Measurements from ENCODE around the gene EP400. TPM values are rescaled to one million over a fixed set of nuclear protein-coding genes. Genes with fewer than 3 reads are reported as not detected.

Gene EP400
- total RNA-seq, 1 donor, result 14.5 TPM

DNA sequence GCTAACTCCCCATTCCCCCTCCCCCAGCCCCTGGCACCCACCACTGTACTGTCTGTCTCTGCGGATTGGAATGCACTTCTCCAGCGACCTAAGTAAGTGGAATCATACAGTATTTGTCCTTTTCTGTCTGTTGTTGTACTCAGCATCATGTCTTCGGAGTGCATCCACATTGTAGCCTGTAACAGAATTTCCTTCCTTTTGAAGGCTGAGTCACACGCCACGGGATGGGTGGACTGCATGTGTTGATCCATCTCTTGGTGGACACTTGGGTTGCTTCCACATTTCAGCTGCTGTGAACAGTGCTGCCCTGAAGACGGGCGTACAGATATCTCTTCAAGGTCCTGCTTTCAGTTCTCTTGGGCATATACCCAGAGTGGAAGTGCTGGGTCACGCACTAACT, 160.0 kb downstream of the EP400 start:
- TF ChIP-seq CTCF (IDR thresholded peaks at IDR 0.05; ENCODE audit: extremely low read depth, low read depth, low read length), result no peak
- Histone ChIP-seq H3K4me2 (ENCODE audit: insufficient read depth, low read length) (no peak overlapping the region), H3K9me3 (ENCODE audit: low read depth, low read length) (no peaks in the 10 kb centered on the region), H2AFZ (ENCODE audit: low read length) (no peak overlapping the region), H3K36me3 (ENCODE audit: insufficient read depth, low read length) (peaks cover 54% of the 10 kb centered on the region), H3K4me1 (ENCODE audit: insufficient read depth, low read length) (peaks cover 11% of the 10 kb centered on the region), H3K4me3 (ENCODE audit: insufficient read depth, low read length) (no peak overlapping the region), H3K27ac (ENCODE audit: low read depth, low read length) (no peak overlapping the region), H3K79me2 (ENCODE audit: insufficient read depth, low read length) (peaks cover 14% of the 10 kb centered on the region), H4K20me1 (ENCODE audit: insufficient read depth, low read length) (peaks cover 5% of the 10 kb centered on the region), H3K27me3 (ENCODE audit: insufficient read depth, low read length) (no peaks in the 10 kb centered on the region)
- DNase-seq (ENCODE audit: insufficient read length, low spot score, missing footprints), result no peak

GRCh38 chr12:132110677-132111076, 160.9 kb downstream of the EP400 start:
- DNase-seq (ENCODE audit: insufficient read length, low spot score, missing footprints), result no peak

GRCh38 chr12:132111654-132112304, 162.0 kb downstream of the EP400 start:
- Histone ChIP-seq H3K27ac (ENCODE audit: low read depth, low read length) (no peak overlapping the region), H4K20me1 (ENCODE audit: insufficient read depth, low read length) (peaks cover 5% of the 10 kb centered on the region), H3K79me2 (ENCODE audit: insufficient read depth, low read length) (peaks cover 10% of the 10 kb centered on the region), H3K27me3 (ENCODE audit: insufficient read depth, low read length) (no peaks in the 10 kb centered on the region), H2AFZ (ENCODE audit: low read length) (no peak overlapping the region), H3K4me1 (ENCODE audit: insufficient read depth, low read length) (peaks cover 4% of the 10 kb centered on the region), H3K9me3 (ENCODE audit: low read depth, low read length) (no peaks in the 10 kb centered on the region), H3K4me3 (ENCODE audit: insufficient read depth, low read length) (no peak overlapping the region), H3K4me2 (ENCODE audit: insufficient read depth, low read length) (no peak overlapping the region), H3K36me3 (ENCODE audit: insufficient read depth, low read length) (peaks cover 70% of the 10 kb centered on the region)
- TF ChIP-seq CTCF (IDR thresholded peaks at IDR 0.05; ENCODE audit: extremely low read depth, low read depth, low read length), result no peak
- DNase-seq (ENCODE audit: insufficient read length, low spot score, missing footprints), result no peak

More at GRCh38 chr12:132110677-132111076, 160.9 kb downstream of the EP400 start:
- H3K79me2 ChIP-seq (ENCODE audit: insufficient read depth, low read length), result peaks cover 10% of the 10 kb centered on the region
- no peak overlapping the region for H3K27ac ChIP-seq (ENCODE audit: low read depth, low read length)
- peaks cover 11% of the 10 kb centered on the region for H3K4me1 ChIP-seq (ENCODE audit: insufficient read depth, low read length)
- peaks cover 5% of the 10 kb centered on the region for H4K20me1 ChIP-seq (ENCODE audit: insufficient read depth, low read length)
- peaks cover 59% of the 10 kb centered on the region for H3K36me3 ChIP-seq (ENCODE audit: insufficient read depth, low read length)
- H3K27me3 ChIP-seq (ENCODE audit: insufficient read depth, low read length), result no peaks in the 10 kb centered on the region
- H2AFZ ChIP-seq (ENCODE audit: low read length), result no peak overlapping the region
- TF ChIP-seq CTCF (IDR thresholded peaks at IDR 0.05; ENCODE audit: extremely low read depth, low read depth, low read length), result no peak
- no peak overlapping the region for H3K4me2 ChIP-seq (ENCODE audit: insufficient read depth, low read length)
- H3K4me3 ChIP-seq (ENCODE audit: insufficient read depth, low read length), result no peak overlapping the region
- no peaks in the 10 kb centered on the region for H3K9me3 ChIP-seq (ENCODE audit: low read depth, low read length)

DNA sequence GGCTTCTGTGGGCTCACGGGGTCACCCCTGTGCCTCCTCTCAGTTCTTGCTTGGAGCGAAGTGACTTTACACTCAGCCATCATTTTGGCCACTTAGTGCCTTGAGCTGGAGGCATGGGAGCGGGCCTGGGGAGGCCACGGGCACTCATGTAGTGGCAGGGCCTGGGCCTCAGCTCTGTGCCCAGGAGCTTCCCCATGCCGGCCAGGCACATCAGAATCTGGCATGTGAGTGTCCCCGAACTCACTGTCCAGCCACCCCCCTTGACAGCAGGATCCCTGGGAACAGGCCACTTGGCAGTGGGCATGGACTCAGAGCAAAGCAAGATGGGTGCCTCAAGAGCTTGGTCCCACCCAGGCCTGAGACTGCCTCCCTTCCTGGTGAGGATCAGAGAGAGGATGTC, 164.9 kb downstream of the EP400 start:
- DNase-seq (ENCODE audit: insufficient read length, low spot score, missing footprints), result no peak
- H3K79me2 ChIP-seq (ENCODE audit: insufficient read depth, low read length), result no peaks in the 10 kb centered on the region
- H4K20me1 ChIP-seq (ENCODE audit: insufficient read depth, low read length), result no peaks in the 10 kb centered on the region
- no peak for TF ChIP-seq CTCF (IDR thresholded peaks at IDR 0.05; ENCODE audit: extremely low read depth, low read depth, low read length)
- H3K4me2 ChIP-seq (ENCODE audit: insufficient read depth, low read length), result no peak overlapping the region
- no peak overlapping the region for H2AFZ ChIP-seq (ENCODE audit: low read length)
- no peak overlapping the region for H3K4me3 ChIP-seq (ENCODE audit: insufficient read depth, low read length)
- H3K27me3 ChIP-seq (ENCODE audit: insufficient read depth, low read length), result no peaks in the 10 kb centered on the region
- no peaks in the 10 kb centered on the region for H3K9me3 ChIP-seq (ENCODE audit: low read depth, low read length)
- H3K4me1 ChIP-seq (ENCODE audit: insufficient read depth, low read length), result no peaks in the 10 kb centered on the region
- peaks cover 70% of the 10 kb centered on the region for H3K36me3 ChIP-seq (ENCODE audit: insufficient read depth, low read length)
- H3K27ac ChIP-seq (ENCODE audit: low read depth, low read length), result no peak overlapping the region
